IMR-90 (cell line): Measurements from ENCODE around the gene PCDHGB1. TPM values are rescaled to one million over a fixed set of nuclear protein-coding genes. Genes with fewer than 3 reads are reported as not detected.

Source experiments
- ATAC-seq: fragments of 200-7000 bp; cut with Tn5 transposase; 2 replicates; pipeline ENCODE4 v1.9.1; 2020; ENCODE audit warnings: low read depth, mild to moderate bottlenecking, moderate library complexity
- BruUV-seq: library from RNA; stranded (reverse); fragments of 400-500 nt; replicated peaks from 2 replicates; lab custom pipeline; 2021; lab: Mats Ljungman, UMichigan
- CTCF ChIA-PET: fragments of 300-600 bp; formaldehyde crosslinking; extraction: SDS; loops from one replicate; lab custom pipeline; 2021; ENCODE audit warnings: antibody characterized with exemption; lab: Yijun Ruan, JAX
- POLR2A ChIA-PET: fragments of 300-600 bp; sonication (Branson Sonifier 250); formaldehyde crosslinking; loops from one replicate; lab custom pipeline; 2022; ENCODE audit warnings: antibody characterized with exemption; ENCODE audit not compliant: unreplicated experiment; lab: Charles Lee
- DNase-seq: peaks from one replicate; pipeline ENCODE4 v3.0.0; 2013
- H2AFZ ChIP-seq: replicated peaks from 2 replicates; pipeline ENCODE3; 2013; ENCODE audit warnings: low read length, mild to moderate bottlenecking; ENCODE audit not compliant: poor library complexity
- H2AK5ac ChIP-seq: 2 replicates; pipeline ENCODE4 v1.6.1; 2013; ENCODE audit warnings: low read depth, low read length, inconsistent platforms
- H2AK9ac ChIP-seq: replicated peaks from 2 replicates; pipeline ENCODE3; 2013; ENCODE audit warnings: mild to moderate bottlenecking, low read depth, low read length, moderate library complexity; ENCODE audit not compliant: poor library complexity
- H2BK120ac ChIP-seq: 2 replicates; pipeline ENCODE4 v1.6.1; 2013; ENCODE audit warnings: low read depth, low read length, inconsistent platforms
- H2BK15ac ChIP-seq: 3 replicates; pipeline ENCODE4 v1.6.1; 2013; ENCODE audit warnings: low read depth, low read length, inconsistent platforms
- H2BK20ac ChIP-seq: 2 replicates; pipeline ENCODE4 v1.6.1; 2013; ENCODE audit warnings: low read depth, mild to moderate bottlenecking, inconsistent platforms, low read length, moderate library complexity
- H2BK5ac ChIP-seq: 2 replicates; pipeline ENCODE4 v1.6.1; 2013; ENCODE audit warnings: mild to moderate bottlenecking, low read depth, low read length, inconsistent platforms; ENCODE audit not compliant: poor library complexity, severe bottlenecking
- H3K14ac ChIP-seq: replicated peaks from 2 replicates; pipeline ENCODE4 v1.6.1; 2013; ENCODE audit warnings: low read depth, low read length, inconsistent platforms
- H3K18ac ChIP-seq: 2 replicates; pipeline ENCODE4 v1.6.1; 2013; ENCODE audit warnings: low read depth, low read length, control low read depth
- H3K23ac ChIP-seq: 2 replicates; pipeline ENCODE4 v1.6.1; 2013; ENCODE audit warnings: low read depth, low read length, inconsistent platforms
- H3K27ac ChIP-seq: 2 replicates; pipeline ENCODE4 v1.5.1; 2013; ENCODE audit warnings: mild to moderate bottlenecking, control low read depth, low read length; ENCODE audit not compliant: insufficient read depth
- H3K27me3 ChIP-seq: 2 replicates; pipeline ENCODE4 v1.6.1; 2013; ENCODE audit warnings: low read length; ENCODE audit not compliant: control insufficient read depth, insufficient read depth
- H3K36me3 ChIP-seq: 2 replicates; pipeline ENCODE4 v1.6.1; 2013; ENCODE audit warnings: low read length, mixed read lengths; ENCODE audit not compliant: control insufficient read depth, insufficient read depth
- H3K4ac ChIP-seq: 2 replicates; pipeline ENCODE4 v1.6.1; 2013; ENCODE audit warnings: low read depth, low read length, inconsistent platforms
- H3K4me1 ChIP-seq: 2 replicates; pipeline ENCODE4 v1.6.1; 2013; ENCODE audit warnings: low read length, mixed read lengths; ENCODE audit not compliant: control insufficient read depth, insufficient read depth
- H3K4me2 ChIP-seq: 2 replicates; pipeline ENCODE4 v1.6.1; 2013; ENCODE audit warnings: low read depth, mild to moderate bottlenecking, control low read depth, low read length, moderate library complexity
- H3K4me3 ChIP-seq: 2 replicates; pipeline ENCODE4 v1.5.1; 2013; ENCODE audit warnings: low read depth, mild to moderate bottlenecking, control low read depth, low read length, moderate library complexity; ENCODE audit not compliant: insufficient read depth
- H3K56ac ChIP-seq: 2 replicates; pipeline ENCODE4 v1.6.1; 2013; ENCODE audit warnings: low read length, inconsistent platforms; ENCODE audit not compliant: insufficient read depth; ENCODE audit errors: extremely low read depth
- H3K79me1 ChIP-seq, 2 experiments: 2 replicates each; pipeline ENCODE4 v1.6.1; 2013; ENCODE audit warnings: low read length in 2 of 2, inconsistent platforms in 1 of 2, low read depth in 1 of 2
- H3K9ac ChIP-seq: 2 replicates; pipeline ENCODE4 v1.6.1; 2013; ENCODE audit warnings: low read depth, low read length, control low read depth
- H3K9me1 ChIP-seq: 2 replicates; pipeline ENCODE4 v1.6.1; 2013; ENCODE audit warnings: low read length, inconsistent platforms; ENCODE audit not compliant: insufficient read depth
- H3K9me3 ChIP-seq: 2 replicates; pipeline ENCODE4 v1.6.1; 2013; ENCODE audit warnings: low read length; ENCODE audit not compliant: control insufficient read depth, insufficient read depth
- H4K20me1 ChIP-seq: 2 replicates; pipeline ENCODE4 v1.6.1; 2013; ENCODE audit warnings: low read length, inconsistent platforms; ENCODE audit not compliant: insufficient read depth
- H4K5ac ChIP-seq: 2 replicates; pipeline ENCODE4 v1.6.1; 2013; ENCODE audit warnings: mild to moderate bottlenecking, low read depth, low read length, control low read depth
- H4K8ac ChIP-seq, 2 experiments: 2 replicates each; pipeline ENCODE4 v1.6.1; 2013; ENCODE audit warnings: low read depth in 2 of 2, low read length in 2 of 2, control low read depth in 1 of 2, inconsistent platforms in 1 of 2
- H4K91ac ChIP-seq: 2 replicates; pipeline ENCODE4 v1.6.1; 2013; ENCODE audit warnings: low read depth, low read length, inconsistent platforms; ENCODE audit not compliant: insufficient read depth
- CEBPB ChIP-seq: IDR thresholded peaks from 2 replicates; pipeline ENCODE4 v1.6.1; 2012; ENCODE audit warnings: low read depth, low read length, improper control_type of control experiment
- CHD1 ChIP-seq: IDR thresholded peaks from 2 replicates; pipeline ENCODE4 v1.6.1; 2012; ENCODE audit warnings: low read depth, low read length, improper control_type of control experiment
- FOS ChIP-seq: fragments of 150-350 bp; IDR thresholded peaks from 2 replicates; pipeline ENCODE4 v1.6.1; 2016; ENCODE audit warnings: low read depth, low read length
- MAFK ChIP-seq: IDR thresholded peaks from 2 replicates; pipeline ENCODE4 v1.6.1; 2012; ENCODE audit warnings: low read depth, low read length, improper control_type of control experiment
- MAZ ChIP-seq: IDR thresholded peaks from 2 replicates; pipeline ENCODE4 v1.6.1; 2012; ENCODE audit warnings: low read depth, mild to moderate bottlenecking, low read length, improper control_type of control experiment, moderate library complexity, borderline replicate concordance
- MXI1 ChIP-seq: IDR thresholded peaks from 2 replicates; pipeline ENCODE4 v1.6.1; 2012; ENCODE audit warnings: low read depth, mild to moderate bottlenecking, low read length, moderate library complexity, borderline replicate concordance
- NFE2L2 ChIP-seq: fragments of 150-350 bp; IDR thresholded peaks from 2 replicates; pipeline ENCODE4 v1.6.1; 2016; ENCODE audit warnings: low read depth, mild to moderate bottlenecking, low read length
- POLR2A ChIP-seq: IDR thresholded peaks from 2 replicates; pipeline ENCODE4 v1.6.1; 2012; ENCODE audit warnings: mild to moderate bottlenecking, low read depth, low read length
- RAD21 ChIP-seq: IDR thresholded peaks from 2 replicates; pipeline ENCODE4 v1.6.1; 2012; ENCODE audit warnings: low read length, improper control_type of control experiment
- RCOR1 ChIP-seq: IDR thresholded peaks from 2 replicates; pipeline ENCODE4 v1.6.1; 2012; ENCODE audit warnings: mild to moderate bottlenecking, low read length, improper control_type of control experiment; ENCODE audit not compliant: insufficient replicate concordance
- RFX5 ChIP-seq: IDR thresholded peaks from 2 replicates; pipeline ENCODE4 v1.8.0; 2012; ENCODE audit warnings: low read depth, mild to moderate bottlenecking, low read length, moderate library complexity
- SMC3 ChIP-seq: fragments of 150-350 bp; IDR thresholded peaks from 2 replicates; pipeline ENCODE4 v1.6.1; 2016; ENCODE audit warnings: low read depth, mild to moderate bottlenecking, antibody characterized with exemption, low read length, moderate library complexity
- WGBS, 2 experiments: methylation state at CpG; one replicate each; pipeline versions ENCODE4 v1.1.5 to v1.1.7; 2013; ENCODE audit warnings: missing lambda C conversion rate in 2 of 2; ENCODE audit not compliant: insufficient read length in 1 of 2; ENCODE audit errors: extremely low coverage in 2 of 2; 5-methylcytosine and 5-hydroxymethylcytosine counted together
- dilution Hi-C: fragments of 300-500 bp; cut with HindIII; formaldehyde crosslinking; loops from one replicate; pipeline ENCODE4 v1.14.3; 2018; ENCODE audit warnings: low sequenced_read_pairs; ENCODE audit not compliant: unreplicated experiment
- in situ Hi-C: fragments of 300-500 bp; cut with MboI; formaldehyde crosslinking; loops from 3 replicates; pipeline ENCODE4 v1.14.3; 2019; ENCODE audit warnings: low sequenced_read_pairs, inconsistent platforms, mixed read lengths
- intact Hi-C: fragments of 100-400 bp; cut with micrococcal nuclease; formaldehyde crosslinking; loops from 2 replicates; pipeline ENCODE4 v1.10.0; 2022
- polyA plus RNA-seq, 3 experiments: library from polyadenylated mRNA; depleted of rRNA; stranded (reverse); fragments of >200 nt; gene quantifications; 2 replicates each; pipeline ENCODE4 v1.2.3, GENCODE V29; 2012; ENCODE audit warnings: low replicate concordance in 1 of 3
- total RNA-seq: library from RNA; depleted of rRNA; stranded (reverse); fragments of >200 nt; gene quantifications from 2 replicates; pipeline ENCODE4 v1.2.3, GENCODE V29; 2012
- TF ChIP-seq, protein P1 (sequence below): conservative IDR thresholded peaks from 2 replicates; pipeline ENCODE4 v1.5.1; 2012; ENCODE audit warnings: mild to moderate bottlenecking, low read depth, low read length, improper control_type of control experiment
- TF ChIP-seq, protein P2 (sequence below): fragments of 150-350 bp; IDR thresholded peaks from 2 replicates; pipeline ENCODE4 v1.6.1; 2016; ENCODE audit warnings: low read depth, mild to moderate bottlenecking, low read length, moderate library complexity, borderline replicate concordance
- TF ChIP-seq, protein P3 (sequence below): fragments of 150-350 bp; IDR thresholded peaks from 2 replicates; pipeline ENCODE4 v1.6.1; 2017; ENCODE audit warnings: mild to moderate bottlenecking, antibody characterized with exemption, low read length, low read depth

Gene PCDHGB1
- total and polyA plus RNA-seq, 2 of the 4 experiments (the other 2 are of a cell fraction): 1.9 to 3.6 TPM

DNA sequence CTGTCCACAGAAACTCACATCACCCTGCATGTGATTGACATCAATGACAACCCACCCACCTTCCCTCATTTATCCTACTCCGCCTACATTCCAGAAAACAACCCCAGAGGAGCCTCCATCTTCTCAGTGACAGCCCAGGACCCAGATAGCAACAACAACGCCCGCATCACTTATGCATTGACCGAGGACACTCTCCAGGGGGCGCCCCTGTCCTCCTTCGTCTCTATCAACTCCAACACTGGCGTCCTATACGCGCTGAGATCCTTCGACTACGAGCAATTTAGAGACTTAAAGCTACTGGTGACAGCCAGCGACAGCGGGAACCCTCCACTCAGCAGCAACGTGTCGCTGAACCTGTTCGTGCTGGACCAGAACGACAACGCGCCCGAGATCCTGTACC lies 4.6 kb upstream of the PCDHGB1 start:
- POLR2A ChIA-PET: no interaction called here

More for the DNA sequence above, 4.6 kb upstream of the PCDHGB1 start:
- Histone ChIP-seq H3K18ac (no peak overlapping the region), H3K56ac (no peak overlapping the region), H2BK15ac (no peak overlapping the region), H3K27me3 (no peaks in the 10 kb centered on the region), H3K14ac (no peak overlapping the region), H3K4me3 (no peak overlapping the region), H2BK120ac (no peak overlapping the region), H3K9me1 (no peaks in the 10 kb centered on the region), H2BK5ac (no peak overlapping the region), H4K91ac (no peak overlapping the region), H4K8ac (no peak overlapping the region), H3K4ac (no peak overlapping the region), H3K4me1 (no peaks in the 10 kb centered on the region), H3K9me3 (peaks cover 29% of the 10 kb centered on the region), H4K20me1 (no peaks in the 10 kb centered on the region), H3K9ac (no peak overlapping the region), H3K27ac (no peak overlapping the region), H3K23ac (no peak overlapping the region), H2AK5ac (no peak overlapping the region), H4K5ac (no peak overlapping the region), H2AFZ (no peak overlapping the region), H3K4me2 (no peak overlapping the region), H3K36me3 (0 out of 2 replicates have a peak, but pooled peaks cover 2% of the 10 kb centered on the region), H2BK20ac (no peak overlapping the region), H2AK9ac (no peak overlapping the region), H3K79me1 (no peaks in the 10 kb centered on the region)
- dilution Hi-C loops: no loop called here
- TF ChIP-seq CEBPB (no peak), MAFK (no peak), MXI1 (no peak), SMC3 (no peak), RAD21 (no peak), RFX5 (no peak), NFE2L2 (no peak), MAZ (no peak), CHD1 (no peak), POLR2A (no peak), FOS (no peak), RCOR1 (no peak)
- TF ChIP-seq, protein P1, sequence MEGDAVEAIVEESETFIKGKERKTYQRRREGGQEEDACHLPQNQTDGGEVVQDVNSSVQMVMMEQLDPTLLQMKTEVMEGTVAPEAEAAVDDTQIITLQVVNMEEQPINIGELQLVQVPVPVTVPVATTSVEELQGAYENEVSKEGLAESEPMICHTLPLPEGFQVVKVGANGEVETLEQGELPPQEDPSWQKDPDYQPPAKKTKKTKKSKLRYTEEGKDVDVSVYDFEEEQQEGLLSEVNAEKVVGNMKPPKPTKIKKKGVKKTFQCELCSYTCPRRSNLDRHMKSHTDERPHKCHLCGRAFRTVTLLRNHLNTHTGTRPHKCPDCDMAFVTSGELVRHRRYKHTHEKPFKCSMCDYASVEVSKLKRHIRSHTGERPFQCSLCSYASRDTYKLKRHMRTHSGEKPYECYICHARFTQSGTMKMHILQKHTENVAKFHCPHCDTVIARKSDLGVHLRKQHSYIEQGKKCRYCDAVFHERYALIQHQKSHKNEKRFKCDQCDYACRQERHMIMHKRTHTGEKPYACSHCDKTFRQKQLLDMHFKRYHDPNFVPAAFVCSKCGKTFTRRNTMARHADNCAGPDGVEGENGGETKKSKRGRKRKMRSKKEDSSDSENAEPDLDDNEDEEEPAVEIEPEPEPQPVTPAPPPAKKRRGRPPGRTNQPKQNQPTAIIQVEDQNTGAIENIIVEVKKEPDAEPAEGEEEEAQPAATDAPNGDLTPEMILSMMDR: no peak
- TF ChIP-seq, protein P2, sequence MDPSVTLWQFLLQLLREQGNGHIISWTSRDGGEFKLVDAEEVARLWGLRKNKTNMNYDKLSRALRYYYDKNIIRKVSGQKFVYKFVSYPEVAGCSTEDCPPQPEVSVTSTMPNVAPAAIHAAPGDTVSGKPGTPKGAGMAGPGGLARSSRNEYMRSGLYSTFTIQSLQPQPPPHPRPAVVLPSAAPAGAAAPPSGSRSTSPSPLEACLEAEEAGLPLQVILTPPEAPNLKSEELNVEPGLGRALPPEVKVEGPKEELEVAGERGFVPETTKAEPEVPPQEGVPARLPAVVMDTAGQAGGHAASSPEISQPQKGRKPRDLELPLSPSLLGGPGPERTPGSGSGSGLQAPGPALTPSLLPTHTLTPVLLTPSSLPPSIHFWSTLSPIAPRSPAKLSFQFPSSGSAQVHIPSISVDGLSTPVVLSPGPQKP: no peak
- TF ChIP-seq, protein P3, sequence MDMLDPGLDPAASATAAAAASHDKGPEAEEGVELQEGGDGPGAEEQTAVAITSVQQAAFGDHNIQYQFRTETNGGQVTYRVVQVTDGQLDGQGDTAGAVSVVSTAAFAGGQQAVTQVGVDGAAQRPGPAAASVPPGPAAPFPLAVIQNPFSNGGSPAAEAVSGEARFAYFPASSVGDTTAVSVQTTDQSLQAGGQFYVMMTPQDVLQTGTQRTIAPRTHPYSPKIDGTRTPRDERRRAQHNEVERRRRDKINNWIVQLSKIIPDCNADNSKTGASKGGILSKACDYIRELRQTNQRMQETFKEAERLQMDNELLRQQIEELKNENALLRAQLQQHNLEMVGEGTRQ: no peak
- CTCF ChIA-PET: no interaction called here
- ATAC-seq: no peak
- WGBS, 2 experiments: 33% methylated on average over 7 of the region's 20 CpGs; no CpG with 5 or more reads in 1 of the 2 experiments
- in situ Hi-C loops: no loop called here
- BruUV-seq: no TSS peak
- intact Hi-C loops: no loop called here
- no peak for DNase-seq
